Stimulated activated CD4-positive, alpha-beta T cell treated with anti-CD3 and anti-CD28 coated beads, Interleukin-2, amount 100 ng/mL, for 48 hours (primary cell): ENCODE results near the gene STAU1.
A peak's percentile ranks its signal among the peaks of the same experiment; 100 is the strongest.
"Not testable (repeated sequence)": the region's sequence is repeated elsewhere in the genome, so short reads cannot be mapped to it uniquely, and the experiment has no call there.

Source experiments
- DNase-seq, 2 donors: peaks; one replicate each; pipeline ENCODE4 v3.0.0-alpha.2; 2020

STAU1 gene

GRCh38 chr20:49187851-49188641 is at the start of gene STAU1:
TSS of gene STAU1 (minus strand) at chr20:49188334. CDS start at chr20:49166201, 22,133 bp downstream.
- DNase-seq, result peak; percentile 89 to 90

- DNase-seq, result no peak
These were observed 49.4 kb upstream of the STAU1 start for GRCh38 chr20:49237531-49237930.

DNA sequence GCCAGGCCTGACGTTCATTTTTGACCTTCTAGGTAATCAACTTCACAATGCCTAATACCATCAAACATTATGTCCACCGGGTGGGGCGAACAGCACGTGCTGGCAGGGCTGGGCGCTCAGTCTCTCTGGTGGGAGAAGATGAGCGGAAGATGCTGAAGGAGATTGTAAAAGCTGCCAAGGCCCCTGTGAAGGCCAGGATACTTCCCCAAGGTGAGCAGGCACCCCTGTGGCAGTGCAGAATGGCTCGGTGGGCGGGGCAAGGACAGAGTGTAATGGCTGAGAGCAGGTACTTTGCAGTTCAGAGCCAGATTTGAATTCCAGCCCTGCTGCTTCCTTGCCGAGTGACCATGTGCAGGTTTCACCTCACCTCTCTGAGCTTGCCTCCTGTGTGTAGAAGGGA is 48.2 kb upstream of the STAU1 start:
- DNase-seq, result no peak

GRCh38 chr20:49234831-49235230 is 46.7 kb upstream of the STAU1 start:
- DNase-seq, result no peak

DNA sequence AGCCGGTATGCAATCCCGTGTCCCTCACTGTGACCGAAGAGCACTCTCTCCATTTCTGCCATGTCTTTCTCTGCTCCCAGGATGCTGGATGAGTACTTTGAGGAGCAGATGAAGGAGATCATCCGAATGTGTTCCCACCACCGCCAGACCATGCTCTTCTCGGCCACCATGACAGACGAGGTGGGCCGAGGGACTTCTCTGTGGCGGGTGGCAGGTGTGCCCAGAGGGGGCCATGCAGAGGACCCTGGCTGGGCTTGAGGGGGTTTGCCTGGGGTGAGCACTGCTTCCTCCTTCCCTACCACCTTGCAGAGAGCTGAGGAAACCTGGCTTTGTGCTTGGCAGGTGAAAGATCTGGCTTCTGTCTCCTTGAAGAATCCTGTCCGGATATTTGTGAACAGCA is 45.1 kb upstream of the STAU1 start:
- DNase-seq, result no peak

DNA sequence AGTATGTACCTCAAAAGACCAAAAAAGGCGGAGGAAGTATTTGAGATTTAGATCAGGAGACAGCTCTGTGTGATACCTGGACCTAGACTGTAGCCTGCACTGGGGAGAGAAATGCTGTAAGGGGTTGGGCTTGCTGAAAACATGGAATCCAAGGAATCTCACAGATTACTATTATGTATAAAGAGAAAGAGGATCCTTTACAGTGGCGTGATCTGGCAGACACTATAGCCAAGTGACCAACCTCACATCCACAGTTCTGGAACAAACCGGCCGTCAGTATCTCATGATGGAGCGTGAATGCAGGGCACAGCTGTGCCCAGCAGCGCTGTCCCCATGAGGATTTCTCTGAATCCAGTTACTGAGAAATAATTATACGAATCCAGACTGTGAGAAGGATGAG is 43.3 kb upstream of the STAU1 start:
- DNase-seq, result no peak

DNA sequence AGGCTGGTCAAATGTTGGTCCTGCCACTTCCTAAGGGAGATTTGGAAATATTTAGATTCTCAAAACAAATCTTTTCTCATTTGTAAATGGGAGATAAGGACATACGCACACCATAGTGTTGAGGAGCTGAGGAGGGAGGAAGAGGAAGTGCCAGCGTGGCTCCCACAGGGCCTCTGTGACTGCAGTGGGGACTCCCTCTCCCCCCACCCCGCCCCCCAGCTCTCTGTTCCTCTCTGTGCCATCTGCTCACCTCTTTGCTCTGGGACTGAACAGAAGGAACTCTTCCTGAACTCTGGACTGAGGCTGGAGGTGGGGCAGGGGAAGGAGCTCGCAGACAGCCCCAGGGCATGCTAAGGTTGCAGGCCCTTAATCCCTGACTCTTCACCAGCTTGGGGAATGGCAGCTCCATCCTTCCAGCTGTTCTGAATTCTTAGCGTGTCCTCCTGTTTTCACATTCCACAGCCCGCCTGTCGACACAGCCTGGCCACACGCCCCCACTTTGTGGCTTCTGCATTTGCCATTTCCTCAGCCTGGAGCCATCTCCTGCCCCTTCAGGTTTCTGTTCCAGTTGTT is 42.5 kb upstream of the STAU1 start:
- DNase-seq, result no peak

DNA sequence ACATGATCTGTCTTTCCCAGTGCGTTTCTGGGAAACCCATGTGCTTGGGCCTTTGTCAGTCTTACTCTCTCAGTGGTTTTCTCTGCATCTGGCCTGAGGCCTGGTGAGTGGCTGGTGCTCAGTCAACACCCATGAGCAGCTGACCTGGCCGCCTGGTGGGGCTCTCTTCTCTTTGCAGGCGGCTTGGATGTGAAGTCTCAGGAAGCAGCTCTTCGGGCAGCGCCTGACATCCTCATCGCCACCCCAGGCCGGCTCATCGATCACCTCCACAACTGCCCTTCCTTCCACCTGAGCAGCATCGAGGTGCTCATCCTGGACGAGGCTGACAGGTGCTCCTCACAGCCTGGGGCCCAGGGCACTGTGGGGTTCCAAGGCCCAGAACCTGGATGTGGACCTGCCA is 41.9 kb upstream of the STAU1 start:
- no peak for DNase-seq

DNA sequence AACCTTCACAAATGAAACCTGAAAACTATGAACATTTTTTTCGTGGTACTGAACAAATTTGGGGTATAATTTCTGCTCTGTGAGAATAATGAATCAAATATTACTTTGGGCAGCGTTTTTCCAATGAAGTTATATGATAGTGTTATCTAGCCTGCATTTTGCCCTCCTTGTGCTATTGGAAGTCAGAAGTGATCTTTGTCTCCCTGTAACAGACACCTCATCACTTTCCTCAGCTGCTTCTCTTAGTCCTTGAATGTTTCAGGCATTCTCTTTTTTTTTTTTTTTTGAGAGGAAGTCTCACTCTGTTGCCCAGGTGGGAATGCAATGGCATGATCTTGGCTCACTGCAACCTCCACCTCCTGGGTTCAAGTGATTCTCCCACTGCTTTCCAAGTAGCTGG is 41.2 kb upstream of the STAU1 start:
- DNase-seq, result no peak

DNA sequence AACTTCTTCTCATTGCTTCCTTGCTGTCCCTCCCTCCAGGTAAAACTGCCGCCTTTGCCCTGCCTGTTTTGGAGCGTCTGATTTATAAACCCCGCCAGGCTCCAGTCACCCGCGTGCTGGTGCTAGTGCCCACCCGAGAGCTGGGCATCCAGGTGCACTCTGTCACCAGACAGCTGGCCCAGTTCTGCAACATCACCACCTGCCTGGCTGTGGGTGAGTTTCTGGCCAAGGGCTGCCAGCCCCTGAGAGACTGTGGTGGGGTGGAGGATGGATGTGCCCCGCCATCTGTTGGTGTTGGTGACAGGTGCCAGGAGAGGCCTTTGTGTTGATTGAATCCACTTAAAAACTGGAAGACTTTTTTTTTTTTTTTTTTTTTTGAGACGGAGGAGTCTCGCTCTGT is 40.5 kb upstream of the STAU1 start:
- no peak for DNase-seq

GRCh38 chr20:49225896-49226295 is 37.8 kb upstream of the STAU1 start:
- DNase-seq, result no peak

DNA sequence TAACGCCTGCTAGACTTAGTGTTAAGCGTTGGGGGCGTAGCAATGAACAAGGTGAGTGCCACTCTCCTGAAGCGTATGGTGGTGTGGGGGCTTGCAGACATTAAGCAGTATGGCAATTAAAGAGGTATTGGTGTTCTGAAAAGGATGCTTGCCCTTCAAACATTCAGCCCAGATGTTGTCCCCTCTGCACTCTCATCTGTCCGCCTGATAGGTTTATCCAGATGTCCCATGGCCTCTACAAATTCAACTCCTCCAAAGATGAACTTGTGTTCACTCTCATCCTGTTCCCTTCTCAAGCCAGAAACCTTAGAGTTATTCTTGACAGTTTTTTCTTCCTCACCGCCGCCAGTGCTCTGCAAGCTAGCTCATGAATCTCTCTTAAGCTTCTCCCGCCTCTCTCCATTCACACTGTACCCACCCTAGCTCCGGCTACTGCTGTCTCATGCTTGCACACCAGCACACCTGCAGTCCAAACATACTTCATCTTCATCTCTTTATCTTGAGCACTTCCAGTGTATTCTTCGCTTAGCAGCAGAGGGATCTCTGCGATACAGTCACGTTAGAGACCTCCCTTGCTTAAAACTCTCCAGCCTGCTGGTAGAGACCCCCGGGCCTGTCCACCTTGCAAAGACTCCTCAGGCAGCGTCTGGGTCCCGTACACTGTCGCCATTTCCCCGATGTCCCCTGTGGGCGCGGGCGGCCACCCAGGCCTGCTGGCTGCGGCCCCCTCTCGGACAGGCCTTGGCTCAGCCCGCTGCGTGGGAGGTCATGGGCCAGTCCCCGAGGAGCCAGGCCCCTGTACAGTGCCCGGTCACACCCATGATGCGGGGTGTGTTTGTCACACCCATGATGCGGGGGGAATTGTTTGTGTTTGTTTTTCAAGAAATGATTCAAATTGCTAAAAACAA is 32.0 kb upstream of the STAU1 start:
- no peak for DNase-seq

DNA sequence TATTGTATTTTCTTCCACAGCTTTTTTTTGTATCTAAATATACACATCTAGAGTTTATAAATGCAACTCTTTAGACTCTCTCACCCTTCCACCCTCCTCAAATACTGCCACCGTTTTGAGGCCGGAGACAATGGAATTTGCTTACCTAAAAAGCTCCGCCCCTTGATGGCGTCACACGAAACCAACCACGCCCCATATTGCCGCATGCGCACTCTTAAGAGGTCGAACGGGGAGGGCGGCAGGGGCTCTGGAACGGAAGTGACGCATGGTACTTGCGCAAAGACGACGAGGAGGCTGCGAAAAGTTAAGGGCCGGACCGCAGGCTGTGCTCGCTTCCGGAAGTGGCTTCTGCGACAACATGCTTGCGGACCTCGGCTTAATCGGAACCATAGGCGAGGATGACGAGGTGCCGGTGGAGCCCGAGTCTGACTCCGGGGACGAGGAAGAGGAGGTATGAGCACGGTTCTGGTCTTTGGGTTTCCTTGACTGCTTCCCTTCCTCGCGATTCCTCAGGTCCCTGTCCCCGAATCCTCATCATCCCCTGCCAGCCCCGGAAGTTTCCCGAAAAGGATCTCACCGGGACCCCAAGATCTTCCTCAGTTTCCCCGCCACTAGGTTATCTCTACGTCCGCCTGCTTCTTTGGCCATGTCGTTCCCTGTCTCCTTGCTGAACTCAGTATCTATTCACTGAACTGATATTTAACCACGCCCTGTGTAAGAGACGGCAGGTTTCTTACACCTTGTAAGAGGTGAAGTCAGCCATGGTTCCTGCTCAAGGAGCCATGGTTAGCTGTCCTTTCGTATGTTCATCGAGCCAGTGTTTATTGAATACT is 31.2 kb upstream of the STAU1 start, which contains the start of gene DDX27:
Gene DDX27, plus strand, starts transcription at position 326 of the 833 bp plus-strand sequence. Its CDS starts 33 bp downstream, at position 359.
- DNase-seq, result peak; percentile 93 to 96

DNA sequence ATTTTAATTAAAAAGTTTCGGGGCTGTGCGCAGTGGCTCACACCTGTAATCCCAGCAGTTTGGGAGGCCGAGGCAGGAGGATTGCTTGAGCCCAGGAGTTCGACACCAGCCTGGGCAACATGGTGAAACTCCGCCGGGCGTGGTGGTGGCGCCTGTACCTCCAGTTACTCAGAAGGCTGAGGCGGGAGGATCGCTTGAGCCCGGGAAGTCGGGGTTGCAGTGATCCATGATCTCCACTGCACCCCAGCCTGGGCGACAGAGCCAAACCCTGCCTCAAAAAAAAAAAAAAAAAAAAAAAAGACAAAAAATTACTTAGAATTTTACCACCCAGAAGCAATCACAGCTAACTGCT is 30.6 kb upstream of the STAU1 start:
- not testable (repeated sequence) for DNase-seq

- DNase-seq, result peak; percentile 98 to 99
These were observed 29.0 kb upstream of the STAU1 start for GRCh38 chr20:49216991-49217578.

- no peak for DNase-seq
These were observed 27.1 kb upstream of the STAU1 start for GRCh38 chr20:49215232-49215631.

- DNase-seq, result no peak
These were observed 26.4 kb upstream of the STAU1 start for GRCh38 chr20:49214571-49214970.

DNA sequence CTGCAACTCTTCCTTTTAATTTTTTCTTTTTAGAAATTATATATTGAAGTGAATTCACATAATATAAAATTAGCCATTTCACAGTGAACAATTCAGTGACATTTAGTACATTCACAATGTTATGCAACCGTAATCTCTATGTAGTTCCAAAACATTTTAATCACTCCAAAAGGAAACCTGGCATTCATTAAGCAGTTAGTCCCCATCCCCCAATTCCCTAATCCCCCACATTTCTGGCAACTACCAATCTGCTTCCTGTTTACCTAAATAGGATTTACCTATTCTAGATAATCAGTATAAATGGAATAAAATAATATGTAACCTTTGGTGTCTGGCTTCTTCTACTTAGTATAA is 22.6 kb upstream of the STAU1 start:
- DNase-seq, result no peak

GRCh38 chr20:49210101-49210756 is 22.1 kb upstream of the STAU1 start:
- DNase-seq, result no peak

- no peak for DNase-seq
These were observed 18.9 kb upstream of the STAU1 start for GRCh38 chr20:49207076-49207475.

- DNase-seq, result no peak
These were observed 15.6 kb upstream of the STAU1 start for GRCh38 chr20:49203746-49204145.

DNA sequence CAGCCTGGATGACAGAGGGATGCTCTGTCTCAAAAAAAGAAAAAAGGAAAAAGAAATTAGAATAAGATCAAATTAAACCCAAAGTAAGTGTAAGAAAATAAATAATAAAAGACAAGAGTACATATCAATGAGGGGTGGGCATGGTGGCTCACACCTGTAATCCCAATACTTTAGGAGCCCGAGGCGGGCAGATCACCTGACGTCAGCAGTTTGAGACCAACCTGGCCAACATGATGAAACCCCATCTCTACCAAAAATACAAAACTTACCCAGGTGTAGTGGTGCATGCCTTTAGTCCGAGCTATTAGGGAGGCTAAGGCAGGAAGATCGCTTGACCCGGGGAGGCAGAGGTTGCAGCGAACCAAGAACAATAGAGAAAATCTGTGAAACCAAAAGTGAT is 14.9 kb upstream of the STAU1 start:
- no peak for DNase-seq
